ENCODE data around the gene GDF15.

DNA sequence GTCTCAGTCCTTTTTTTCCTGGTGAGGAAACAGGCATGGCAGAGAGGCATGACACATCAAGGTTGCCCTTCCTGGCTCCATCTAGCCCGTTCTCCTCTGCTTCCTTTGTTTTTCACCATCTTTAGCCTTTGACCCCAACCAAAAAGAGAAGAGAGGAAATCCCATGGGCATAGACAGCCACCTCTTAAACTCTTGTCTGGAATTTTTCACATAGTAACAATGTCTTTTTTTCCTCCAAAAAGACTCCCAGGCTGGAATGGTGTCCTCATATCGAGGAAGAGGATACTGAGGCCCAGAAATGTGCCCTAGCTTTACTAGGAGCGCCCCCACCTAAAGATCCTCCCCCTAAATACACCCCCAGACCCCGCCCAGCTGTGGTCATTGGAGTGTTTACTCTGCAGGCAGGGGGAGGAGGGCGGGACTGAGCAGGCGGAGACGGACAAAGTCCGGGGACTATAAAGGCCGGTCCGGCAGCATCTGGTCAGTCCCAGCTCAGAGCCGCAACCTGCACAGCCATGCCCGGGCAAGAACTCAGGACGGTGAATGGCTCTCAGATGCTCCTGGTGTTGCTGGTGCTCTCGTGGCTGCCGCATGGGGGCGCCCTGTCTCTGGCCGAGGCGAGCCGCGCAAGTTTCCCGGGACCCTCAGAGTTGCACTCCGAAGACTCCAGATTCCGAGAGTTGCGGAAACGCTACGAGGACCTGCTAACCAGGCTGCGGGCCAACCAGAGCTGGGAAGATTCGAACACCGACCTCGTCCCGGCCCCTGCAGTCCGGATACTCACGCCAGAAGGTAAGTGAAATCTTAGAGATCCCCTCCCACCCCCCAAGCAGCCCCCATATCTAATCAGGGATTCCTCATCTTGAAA is at the start of gene GDF15:
- TF ChIP-seq, protein P1, sequence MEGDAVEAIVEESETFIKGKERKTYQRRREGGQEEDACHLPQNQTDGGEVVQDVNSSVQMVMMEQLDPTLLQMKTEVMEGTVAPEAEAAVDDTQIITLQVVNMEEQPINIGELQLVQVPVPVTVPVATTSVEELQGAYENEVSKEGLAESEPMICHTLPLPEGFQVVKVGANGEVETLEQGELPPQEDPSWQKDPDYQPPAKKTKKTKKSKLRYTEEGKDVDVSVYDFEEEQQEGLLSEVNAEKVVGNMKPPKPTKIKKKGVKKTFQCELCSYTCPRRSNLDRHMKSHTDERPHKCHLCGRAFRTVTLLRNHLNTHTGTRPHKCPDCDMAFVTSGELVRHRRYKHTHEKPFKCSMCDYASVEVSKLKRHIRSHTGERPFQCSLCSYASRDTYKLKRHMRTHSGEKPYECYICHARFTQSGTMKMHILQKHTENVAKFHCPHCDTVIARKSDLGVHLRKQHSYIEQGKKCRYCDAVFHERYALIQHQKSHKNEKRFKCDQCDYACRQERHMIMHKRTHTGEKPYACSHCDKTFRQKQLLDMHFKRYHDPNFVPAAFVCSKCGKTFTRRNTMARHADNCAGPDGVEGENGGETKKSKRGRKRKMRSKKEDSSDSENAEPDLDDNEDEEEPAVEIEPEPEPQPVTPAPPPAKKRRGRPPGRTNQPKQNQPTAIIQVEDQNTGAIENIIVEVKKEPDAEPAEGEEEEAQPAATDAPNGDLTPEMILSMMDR (IDR thresholded peaks at IDR 0.05): no peak
- no peak for TF ChIP-seq POLR2A (IDR thresholded peaks at IDR 0.05)

Measured in lower leg skin (tissue), 3 donors.